Fibroblast of villous mesenchyme (primary cell): ENCODE measurements around the gene NRXN3. TPM values are rescaled to one million over a fixed set of nuclear protein-coding genes. Genes with fewer than 3 reads are reported as not detected.

Experiments used
- DNase-seq: peaks from one replicate; pipeline ENCODE4 v3.0.0-alpha.2; 2010; ENCODE audit warnings: low read depth
- H3K4me3 ChIP-seq: 2 replicates; pipeline ENCODE4 v1.5.1; 2011; ENCODE audit warnings: low read depth, mild to moderate bottlenecking, low read length
- total RNA-seq: library from RNA; depleted of rRNA; stranded (reverse); fragments of >200 nt; gene quantifications from 2 replicates; pipeline ENCODE4 v1.2.3, GENCODE V29; 2012
- TF ChIP-seq, protein P1 (sequence below): IDR thresholded peaks from 2 replicates; pipeline ENCODE4 v1.5.1; 2012; ENCODE audit warnings: low read depth, mild to moderate bottlenecking, low read length; ENCODE audit not compliant: insufficient read depth

Gene NRXN3
- total RNA-seq, 1 donor = 7.3 TPM

DNA sequence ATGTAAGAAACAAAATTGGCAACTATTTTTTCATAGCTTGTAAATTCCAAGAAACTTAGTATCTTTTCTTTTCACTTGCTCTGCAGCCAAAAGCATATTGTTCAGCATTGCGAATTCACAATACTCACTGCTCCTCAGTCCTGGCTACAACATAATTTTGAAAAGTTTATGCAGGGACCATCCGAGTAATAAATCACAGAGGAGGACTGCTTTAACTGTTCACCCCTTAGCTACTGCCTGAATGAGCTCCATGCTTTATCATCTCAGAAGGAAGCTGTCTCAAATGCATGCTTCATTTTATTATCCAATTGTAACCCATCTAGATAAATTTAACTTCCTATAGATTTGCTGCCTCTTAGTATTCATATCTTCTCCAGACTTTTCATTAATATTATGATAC, 1213.3 kb downstream of the NRXN3 start:
- no peak for DNase-seq
- H3K4me3 ChIP-seq = no peak overlapping the region
- TF ChIP-seq, protein P1, sequence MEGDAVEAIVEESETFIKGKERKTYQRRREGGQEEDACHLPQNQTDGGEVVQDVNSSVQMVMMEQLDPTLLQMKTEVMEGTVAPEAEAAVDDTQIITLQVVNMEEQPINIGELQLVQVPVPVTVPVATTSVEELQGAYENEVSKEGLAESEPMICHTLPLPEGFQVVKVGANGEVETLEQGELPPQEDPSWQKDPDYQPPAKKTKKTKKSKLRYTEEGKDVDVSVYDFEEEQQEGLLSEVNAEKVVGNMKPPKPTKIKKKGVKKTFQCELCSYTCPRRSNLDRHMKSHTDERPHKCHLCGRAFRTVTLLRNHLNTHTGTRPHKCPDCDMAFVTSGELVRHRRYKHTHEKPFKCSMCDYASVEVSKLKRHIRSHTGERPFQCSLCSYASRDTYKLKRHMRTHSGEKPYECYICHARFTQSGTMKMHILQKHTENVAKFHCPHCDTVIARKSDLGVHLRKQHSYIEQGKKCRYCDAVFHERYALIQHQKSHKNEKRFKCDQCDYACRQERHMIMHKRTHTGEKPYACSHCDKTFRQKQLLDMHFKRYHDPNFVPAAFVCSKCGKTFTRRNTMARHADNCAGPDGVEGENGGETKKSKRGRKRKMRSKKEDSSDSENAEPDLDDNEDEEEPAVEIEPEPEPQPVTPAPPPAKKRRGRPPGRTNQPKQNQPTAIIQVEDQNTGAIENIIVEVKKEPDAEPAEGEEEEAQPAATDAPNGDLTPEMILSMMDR = no peak

DNA sequence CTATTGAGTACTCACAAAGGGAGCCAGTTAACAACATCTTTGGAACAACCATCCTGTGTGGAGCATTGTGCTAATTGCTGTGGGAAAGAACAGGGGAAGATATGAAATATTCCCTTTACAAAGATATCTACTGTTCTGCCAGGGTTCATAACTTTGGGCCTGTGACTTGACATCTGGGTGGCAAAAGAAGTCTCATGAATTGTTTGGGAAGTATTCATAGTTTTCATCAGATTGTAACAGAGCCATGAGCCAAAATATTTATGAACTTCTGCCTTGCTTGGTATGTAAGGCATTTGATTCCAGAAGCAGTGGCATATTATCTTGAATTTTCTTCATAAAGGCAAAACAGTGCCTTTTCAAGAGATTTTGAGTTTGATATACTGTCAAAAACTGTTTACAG, 1224.9 kb downstream of the NRXN3 start:
- TF ChIP-seq, protein P1 = no peak
- DNase-seq = peak; percentile 13
- H3K4me3 ChIP-seq = no peak overlapping the region

DNA sequence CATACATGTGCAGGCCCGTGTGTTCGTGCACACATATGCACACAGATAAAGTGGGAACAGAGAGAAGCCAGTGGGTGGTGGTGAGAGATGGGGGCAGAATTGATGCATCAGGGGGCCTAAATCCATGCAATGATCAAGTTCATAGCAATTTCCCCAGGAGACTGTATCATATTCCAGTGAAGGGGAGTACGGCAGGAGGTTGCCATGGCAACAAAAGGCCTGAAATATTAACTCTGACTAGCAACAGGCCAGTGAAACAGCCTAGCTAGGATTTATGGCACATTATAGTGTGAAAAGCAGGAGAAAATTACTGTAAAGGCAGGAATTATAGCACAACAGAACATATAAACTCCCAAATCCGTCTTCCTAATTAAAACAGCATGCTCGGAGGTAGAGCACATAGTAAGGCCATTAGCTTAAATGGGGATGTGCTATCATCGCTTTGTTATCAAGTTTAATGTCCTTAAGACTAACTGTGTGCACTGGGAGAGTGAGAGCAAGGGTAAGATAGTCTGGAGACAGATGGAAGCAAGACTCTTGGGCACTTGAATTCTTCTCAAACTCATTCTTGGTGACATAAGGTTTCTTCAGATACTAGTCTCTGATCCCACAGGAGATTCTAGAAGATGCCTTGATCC, 1234.8 kb downstream of the NRXN3 start:
- DNase-seq = no peak
- TF ChIP-seq, protein P1 = no peak
- no peak overlapping the region for H3K4me3 ChIP-seq

DNA sequence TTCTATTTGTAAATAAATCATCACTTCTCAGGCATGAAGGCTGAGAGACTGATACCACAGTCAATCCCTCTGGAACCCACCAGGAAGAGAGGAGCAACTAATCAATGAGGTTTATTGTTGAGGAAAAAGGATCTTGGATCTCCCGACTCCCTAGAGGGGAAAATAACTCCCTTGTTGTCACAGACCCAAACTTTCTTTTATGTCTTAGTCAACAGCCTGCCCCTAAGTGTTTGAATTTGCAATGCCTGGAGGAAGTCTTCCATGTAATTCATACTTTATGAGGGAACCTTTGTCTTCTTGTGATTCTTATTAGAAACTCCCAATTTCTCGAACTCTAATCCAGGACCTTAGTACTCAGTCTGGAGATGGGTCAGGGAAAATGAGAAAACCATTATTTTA, 1235.3 kb downstream of the NRXN3 start:
- TF ChIP-seq, protein P1 = no peak
- H3K4me3 ChIP-seq = no peak overlapping the region
- DNase-seq = no peak

DNA sequence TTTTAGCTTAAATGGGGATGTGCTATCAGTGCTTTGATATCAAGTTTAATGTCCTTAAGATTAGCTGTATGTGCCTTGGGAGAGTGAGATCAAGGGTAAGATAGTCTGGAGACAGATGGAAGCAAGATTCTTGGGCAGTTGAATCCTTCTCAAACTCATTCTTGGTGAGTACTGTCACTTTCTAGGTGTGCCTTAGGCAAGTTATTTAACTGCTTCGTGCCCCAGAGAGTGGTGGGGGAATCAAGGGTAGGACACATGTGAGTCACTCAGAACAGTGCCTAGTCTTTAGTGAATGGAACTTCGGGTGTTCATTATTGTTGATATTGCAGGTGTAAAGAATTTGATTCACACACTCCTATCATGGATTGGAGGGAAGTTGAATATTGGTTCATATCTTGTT, 1237.4 kb downstream of the NRXN3 start:
- H3K4me3 ChIP-seq = no peak overlapping the region
- TF ChIP-seq, protein P1 = no peak
- DNase-seq = no peak

DNA sequence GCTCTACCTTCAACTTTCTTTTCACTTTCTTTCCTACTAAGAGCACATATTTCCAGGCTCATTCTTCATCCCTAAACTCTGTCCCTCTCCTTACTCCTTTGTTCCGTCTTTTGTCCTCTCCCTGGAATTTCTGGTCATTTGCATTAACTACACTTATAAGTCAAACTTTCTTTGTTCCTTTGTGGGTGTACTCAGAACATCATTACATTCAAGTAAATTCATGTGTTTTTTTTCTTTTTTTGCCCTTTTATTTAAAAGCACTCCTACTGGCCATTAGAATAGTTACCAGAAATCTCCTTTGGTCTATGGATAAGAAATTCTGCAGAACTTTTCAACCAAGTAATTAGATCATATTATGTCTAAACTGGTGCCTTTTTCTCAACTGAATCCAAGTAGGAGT, 1238.5 kb downstream of the NRXN3 start:
- DNase-seq = no peak
- TF ChIP-seq, protein P1 = no peak
- H3K4me3 ChIP-seq = no peak overlapping the region
